ENCODE results near the gene TMF1.

TMF1 gene

GRCh38 chr3:69090021-69090420 lies 37.9 kb upstream of the TMF1 start:
- Histone ChIP-seq H3K4me1 (ENCODE audit: low read length) (peaks cover 75% of the 10 kb centered on the region), H3K4me3 (ENCODE audit: low read length) (no peak overlapping the region), H3K27ac (ENCODE audit: low read length) (no peak overlapping the region), H4K20me1 (ENCODE audit: insufficient read depth, low read length) (peaks cover 8% of the 10 kb centered on the region), H3K9ac (ENCODE audit: low read length) (no peak overlapping the region), H2AFZ (ENCODE audit: low read depth, low read length) (no peak overlapping the region), H3K36me3 (replicated peaks; ENCODE audit: low read depth, low read length) (peaks cover 13% of the 10 kb centered on the region), H3K9me3 (ENCODE audit: insufficient read depth, low read length) (no peaks in the 10 kb centered on the region), H3K27me3 (ENCODE audit: low read depth, low read length) (no peaks in the 10 kb centered on the region), H3K4me2 (ENCODE audit: low read length) (no peak overlapping the region), H3K79me2 (ENCODE audit: low read length) (peaks cover 92% of the 10 kb centered on the region)
- TF ChIP-seq CTCF (IDR thresholded peaks at IDR 0.05; ENCODE audit: low read depth, low read length) (no peak), EZH2phosphoT487 (IDR thresholded peaks at IDR 0.05; ENCODE audit: low read depth) (no peak)

GRCh38 chr3:69088063-69088462 lies 35.9 kb upstream of the TMF1 start:
- Histone ChIP-seq H2AFZ (ENCODE audit: low read depth, low read length) (no peak overlapping the region), H3K27ac (ENCODE audit: low read length) (peak overlapping the region; percentile 42), H3K9me3 (ENCODE audit: insufficient read depth, low read length) (no peaks in the 10 kb centered on the region), H4K20me1 (ENCODE audit: insufficient read depth, low read length) (no peaks in the 10 kb centered on the region; the same call in 1 of the 2 replicates), H3K4me3 (ENCODE audit: low read length) (peak overlapping the region; percentile 46; the same call in 1 of the 2 replicates), H3K4me1 (ENCODE audit: low read length) (peaks cover 73% of the 10 kb centered on the region), H3K4me2 (ENCODE audit: low read length) (peak overlapping the region; percentile 62), H3K9ac (ENCODE audit: low read length) (peak overlapping the region; percentile 26; the same call in 1 of the 2 replicates), H3K27me3 (ENCODE audit: low read depth, low read length) (no peaks in the 10 kb centered on the region), H3K79me2 (ENCODE audit: low read length) (peaks cover 75% of the 10 kb centered on the region), H3K36me3 (replicated peaks; ENCODE audit: low read depth, low read length) (peaks cover 5% of the 10 kb centered on the region)
- TF ChIP-seq CTCF (IDR thresholded peaks at IDR 0.05; ENCODE audit: low read depth, low read length): no peak

GRCh38 chr3:69087030-69087791 lies 35.1 kb upstream of the TMF1 start:
- H3K27ac ChIP-seq (ENCODE audit: low read length): peak overlapping the region; percentile 42

More at GRCh38 chr3:69087030-69087791, 35.1 kb upstream of the TMF1 start:
- H3K79me2 ChIP-seq (ENCODE audit: low read length): peaks cover 67% of the 10 kb centered on the region
- H3K4me2 ChIP-seq (ENCODE audit: low read length): peak overlapping the region; percentile 62
- TF ChIP-seq CTCF (IDR thresholded peaks at IDR 0.05; ENCODE audit: low read depth, low read length): no peak
- TF ChIP-seq EZH2phosphoT487 (IDR thresholded peaks at IDR 0.05; ENCODE audit: low read depth): no peak
- H3K4me3 ChIP-seq (ENCODE audit: low read length): peak overlapping the region; percentile 46
- H3K9me3 ChIP-seq (ENCODE audit: insufficient read depth, low read length): no peaks in the 10 kb centered on the region
- H3K27me3 ChIP-seq (ENCODE audit: low read depth, low read length): no peaks in the 10 kb centered on the region
- peak overlapping the region; percentile 26 for H3K9ac ChIP-seq (ENCODE audit: low read length)
- peaks cover 5% of the 10 kb centered on the region for H3K36me3 ChIP-seq (replicated peaks; ENCODE audit: low read depth, low read length)
- H2AFZ ChIP-seq (ENCODE audit: low read depth, low read length): no peak overlapping the region
- no peaks in the 10 kb centered on the region; the same call in 1 of the 2 replicates for H4K20me1 ChIP-seq (ENCODE audit: insufficient read depth, low read length)
- H3K4me1 ChIP-seq (ENCODE audit: low read length): peaks cover 73% of the 10 kb centered on the region

Data from OCI-LY3 (cell line).